Transverse colon (tissue), 4 donors: ENCODE measurements around the gene LIPI.

Experiments
- EP300 ChIP-seq: sonication (generic); formaldehyde crosslinking; IDR thresholded peaks from one replicate; pipeline ENCODE4 v1.6.1; 2017; ENCODE audit warnings: antibody characterized with exemption, low read depth
- POLR2A ChIP-seq: fragments of 450-650 bp; IDR thresholded peaks from one replicate; pipeline ENCODE4 v1.6.1; 2016; ENCODE audit warnings: antibody characterized with exemption, mild to moderate bottlenecking, moderate library complexity
- POLR2AphosphoS5 ChIP-seq, 3 donors: sonication (generic); formaldehyde crosslinking; IDR thresholded peaks; one replicate each; pipeline ENCODE4 v1.6.1; 2016; ENCODE audit warnings: antibody characterized with exemption in 3 of 3
- TF ChIP-seq, protein P1 (sequence below), 5 experiments: fragments of 200-600 bp in 3 of 5; fragments of 450-650 bp in 2 of 5; sonication (generic) in 3 of 5; IDR thresholded peaks; 1 replicate in 2 of 5; 2 replicates in 3 of 5; pipeline ENCODE4 v1.5.1; 2016 to 2017; ENCODE audit warnings: antibody characterized with exemption in 5 of 5, inconsistent platforms in 3 of 5, mild to moderate bottlenecking in 2 of 5, moderate library complexity in 1 of 5

DNA sequence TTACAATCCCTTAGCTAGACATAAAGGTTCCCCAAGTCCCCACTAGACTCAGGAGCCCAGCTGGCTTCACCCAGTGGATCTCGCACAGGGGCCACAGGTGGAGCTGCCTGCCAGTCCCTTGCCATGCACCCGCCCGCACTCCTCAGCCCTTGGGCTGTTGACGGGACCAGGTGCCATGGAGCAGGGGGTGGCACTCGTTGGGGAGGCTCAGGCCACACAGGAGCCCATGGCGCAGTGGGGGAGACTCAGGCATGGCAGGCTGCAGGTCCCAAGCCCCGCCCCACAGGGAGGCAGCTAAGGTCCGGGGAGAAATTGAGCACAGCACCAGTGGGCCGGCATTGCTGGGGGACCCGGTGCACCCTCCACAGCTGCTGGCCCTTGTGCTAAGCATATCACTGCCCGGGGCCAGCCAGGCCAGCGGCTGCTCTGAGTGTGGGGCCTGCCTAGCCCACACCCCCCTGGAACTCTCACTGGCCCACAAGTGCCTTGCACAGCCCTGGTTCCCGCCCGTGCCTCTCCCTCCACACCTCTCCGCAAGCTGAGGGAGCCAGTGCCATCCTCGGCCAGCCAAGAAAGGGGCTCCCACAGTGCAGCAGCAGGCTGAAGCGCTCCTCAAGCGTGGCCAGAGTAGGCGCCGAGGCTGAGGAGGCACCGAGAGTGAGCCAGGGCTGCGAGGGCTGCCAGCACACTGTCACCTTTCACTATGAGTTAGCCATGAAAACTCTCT, 117.8 kb downstream of the LIPI start:
- TF ChIP-seq, protein P1, sequence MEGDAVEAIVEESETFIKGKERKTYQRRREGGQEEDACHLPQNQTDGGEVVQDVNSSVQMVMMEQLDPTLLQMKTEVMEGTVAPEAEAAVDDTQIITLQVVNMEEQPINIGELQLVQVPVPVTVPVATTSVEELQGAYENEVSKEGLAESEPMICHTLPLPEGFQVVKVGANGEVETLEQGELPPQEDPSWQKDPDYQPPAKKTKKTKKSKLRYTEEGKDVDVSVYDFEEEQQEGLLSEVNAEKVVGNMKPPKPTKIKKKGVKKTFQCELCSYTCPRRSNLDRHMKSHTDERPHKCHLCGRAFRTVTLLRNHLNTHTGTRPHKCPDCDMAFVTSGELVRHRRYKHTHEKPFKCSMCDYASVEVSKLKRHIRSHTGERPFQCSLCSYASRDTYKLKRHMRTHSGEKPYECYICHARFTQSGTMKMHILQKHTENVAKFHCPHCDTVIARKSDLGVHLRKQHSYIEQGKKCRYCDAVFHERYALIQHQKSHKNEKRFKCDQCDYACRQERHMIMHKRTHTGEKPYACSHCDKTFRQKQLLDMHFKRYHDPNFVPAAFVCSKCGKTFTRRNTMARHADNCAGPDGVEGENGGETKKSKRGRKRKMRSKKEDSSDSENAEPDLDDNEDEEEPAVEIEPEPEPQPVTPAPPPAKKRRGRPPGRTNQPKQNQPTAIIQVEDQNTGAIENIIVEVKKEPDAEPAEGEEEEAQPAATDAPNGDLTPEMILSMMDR (IDR thresholded peaks at IDR 0.05): no peak
- TF ChIP-seq POLR2A (no peak), POLR2AphosphoS5 (IDR thresholded peaks at IDR 0.05) (no peak), EP300 (no peak)
